ENCODE results near the gene ADAP2.

- TF ChIP-seq CTCF (IDR thresholded peaks at IDR 0.05): no peak
- TF ChIP-seq POLR2A (IDR thresholded peaks at IDR 0.05): no peak
Measured at GRCh38 chr17:30982855-30983254, 61.1 kb downstream of the ADAP2 start.

All from transverse colon (tissue), 3 donors.